PC-9 (cell line): ENCODE data around the gene FAM169A. TPM values are rescaled to one million over a fixed set of nuclear protein-coding genes. Genes with fewer than 3 reads are reported as not detected.
"Not testable (repeated sequence)": the region's sequence is repeated elsewhere in the genome, so short reads cannot be mapped to it uniquely, and the experiment has no call there.

Source experiments
- BruUV-seq: library from RNA; stranded (reverse); fragments of 400-500 nt; replicated peaks from 2 replicates; lab custom pipeline; 2021; lab: Mats Ljungman, UMichigan
- CTCF ChIA-PET: fragments of 300-600 bp; sonication (Branson Sonifier 250); formaldehyde crosslinking; loops from one replicate; lab custom pipeline; 2022; ENCODE audit warnings: antibody characterized with exemption; lab: Charles Lee
- POLR2A ChIA-PET: fragments of 300-600 bp; sonication (Branson Sonifier 250); formaldehyde crosslinking; loops from one replicate; lab custom pipeline; 2022; ENCODE audit warnings: antibody characterized with exemption; ENCODE audit not compliant: unreplicated experiment; lab: Charles Lee
- DNase-seq, 2 experiments: peaks; one replicate each; pipeline versions ENCODE4 v3.0.0 to v3.0.0-alpha.2; 2015 to 2022; ENCODE audit warnings: mixed read lengths in 1 of 2
- H2AFZ ChIP-seq: fragments of 200-600 bp; sonication (generic); 2 replicates; pipeline ENCODE4 v1.8.1; 2017; ENCODE audit warnings: antibody characterized with exemption
- H3F3A ChIP-seq: fragments of 200-600 bp; sonication (generic); 2 replicates; pipeline ENCODE4 v1.8.1; 2017; ENCODE audit warnings: antibody characterized with exemption, mild to moderate bottlenecking, low read depth; ENCODE audit not compliant: insufficient read depth
- H3K27ac ChIP-seq: fragments of 200-600 bp; sonication (generic); 2 replicates; pipeline ENCODE4 v1.6.1; 2016; ENCODE audit warnings: mixed run types
- H3K27me3 ChIP-seq: fragments of 200-600 bp; sonication (generic); 2 replicates; pipeline ENCODE4 v1.6.1; 2016; ENCODE audit warnings: low read depth, mixed run types; ENCODE audit not compliant: insufficient read depth
- H3K36me3 ChIP-seq: fragments of 200-600 bp; sonication (generic); 2 replicates; pipeline ENCODE4 v1.6.1; 2016; ENCODE audit warnings: low read depth, mixed run types
- H3K4me1 ChIP-seq: fragments of 200-600 bp; sonication (generic); replicated peaks from 2 replicates; pipeline ENCODE4 v1.6.1; 2016; ENCODE audit warnings: mixed run types; ENCODE audit not compliant: insufficient read depth
- H3K4me2 ChIP-seq: fragments of 200-600 bp; sonication (generic); 2 replicates; pipeline ENCODE4 v1.6.1; 2017; ENCODE audit warnings: mixed run types
- H3K4me3 ChIP-seq: fragments of 200-600 bp; sonication (generic); 2 replicates; pipeline ENCODE4 v1.6.1; 2016; ENCODE audit warnings: mixed run types
- H3K79me2 ChIP-seq: fragments of 200-600 bp; sonication (generic); 2 replicates; pipeline ENCODE4 v1.6.1; 2017; ENCODE audit warnings: low read depth, mixed run types
- H3K9me2 ChIP-seq: fragments of 200-600 bp; sonication (generic); 2 replicates; pipeline ENCODE4 v1.8.1; 2017; ENCODE audit warnings: mild to moderate bottlenecking; ENCODE audit not compliant: insufficient read depth
- H3K9me3 ChIP-seq: fragments of 200-600 bp; sonication (generic); 2 replicates; pipeline ENCODE4 v1.8.1; 2016; ENCODE audit warnings: low read depth; ENCODE audit not compliant: insufficient read depth
- H4K20me1 ChIP-seq: fragments of 200-600 bp; sonication (generic); 2 replicates; pipeline ENCODE4 v1.8.1; 2017; ENCODE audit not compliant: insufficient read depth
- CTCF ChIP-seq: fragments of 200-600 bp; sonication (generic); conservative IDR thresholded peaks from 2 replicates; pipeline ENCODE4 v1.6.1; 2017; ENCODE audit warnings: mixed run types, antibody characterized with exemption, mild to moderate bottlenecking, moderate library complexity
- EZH2 ChIP-seq: fragments of 200-600 bp; sonication (generic); IDR thresholded peaks from 2 replicates; pipeline ENCODE4 v1.8.0; 2017; ENCODE audit warnings: antibody characterized with exemption, low read depth
- intact Hi-C: fragments of 100-400 bp; cut with micrococcal nuclease; formaldehyde crosslinking; loops from one replicate; pipeline ENCODE4 v1.10.0; 2022; ENCODE audit not compliant: unreplicated experiment
- total RNA-seq: library from RNA; stranded (reverse); gene quantifications from 2 replicates; pipeline ENCODE4 v1.2.3, GENCODE V29; 2021

FAM169A gene
- total RNA-seq, 1 experiment from 2014 or later = 2.1 TPM

- TF ChIP-seq CTCF (no peak), EZH2 (no peak)
- ChIA-PET CTCF (no interaction called here), POLR2A (no interaction called here)
These were observed 65.0 kb downstream of the FAM169A start for GRCh38 chr5:74801197-74801596.

DNA sequence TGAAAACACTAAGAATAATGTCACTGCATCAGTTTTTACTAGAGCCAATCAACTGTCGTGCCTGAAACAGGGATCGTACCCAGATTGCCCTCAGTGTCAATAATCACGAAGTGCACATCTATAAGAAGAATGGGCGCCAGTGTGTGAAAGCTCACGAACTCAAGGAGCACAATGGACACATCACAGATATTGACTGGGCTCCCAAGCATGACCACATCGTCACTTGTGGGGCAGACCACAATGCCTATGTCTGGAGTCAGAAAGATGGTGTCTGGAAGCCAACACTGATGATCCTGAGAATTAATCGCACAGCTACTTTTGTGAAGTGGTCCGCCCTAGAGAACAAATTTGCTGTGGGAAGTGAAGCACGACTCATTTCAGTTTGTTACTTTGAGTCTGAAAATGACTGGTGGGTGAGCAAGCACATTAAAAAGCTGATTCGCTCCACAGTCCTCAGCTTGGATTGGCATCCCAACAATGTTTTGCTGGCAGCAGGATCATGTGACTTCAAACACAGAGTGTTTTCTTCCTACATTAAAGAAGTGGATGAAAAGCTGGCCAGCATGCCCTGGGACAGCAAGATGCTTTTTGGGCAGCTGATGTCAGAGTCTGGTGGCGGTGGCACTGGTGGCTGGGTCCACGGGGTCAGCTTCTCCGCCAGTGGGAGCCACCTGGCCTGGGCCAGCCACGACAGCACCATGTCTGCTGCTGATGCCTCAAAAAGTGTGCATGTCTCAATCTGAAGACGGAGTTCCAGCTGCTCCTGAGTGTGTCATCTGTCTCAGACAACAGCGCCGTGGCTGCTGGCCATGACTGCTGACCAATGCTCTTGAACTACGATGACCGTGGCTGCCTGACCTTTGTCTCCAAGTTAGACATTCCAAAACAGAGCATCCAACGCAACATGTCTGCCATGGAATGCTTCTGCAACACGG is 66.9 kb downstream of the FAM169A start:
- POLR2A ChIA-PET = interaction anchor here (0.6 kb wide), 1 partner anchor 32 kb away, joined by 3 read pairs; the partner anchor contains the start of gene GFM2
- no peak overlapping the region for H3K4me3 ChIP-seq
- no peaks in the 10 kb centered on the region for H3K9me2 ChIP-seq
- intact Hi-C loops = no loop called here
- no peaks in the 10 kb centered on the region for H3K36me3 ChIP-seq
- H3K27me3 ChIP-seq = no peaks in the 10 kb centered on the region
- no peak overlapping the region for H3K27ac ChIP-seq
- H3K4me1 ChIP-seq = no peaks in the 10 kb centered on the region
- no TSS peak for BruUV-seq
- CTCF ChIA-PET = interaction anchor here (0.6 kb wide), 1 partner anchor 12 kb away, joined by 21 read pairs; no protein-coding TSS in a partner anchor
- no peak for DNase-seq
- H2AFZ ChIP-seq = no peak overlapping the region
- no peak overlapping the region for H3K4me2 ChIP-seq
- no peaks in the 10 kb centered on the region for H3F3A ChIP-seq
- H3K79me2 ChIP-seq = no peaks in the 10 kb centered on the region
- no peaks in the 10 kb centered on the region for H4K20me1 ChIP-seq
- H3K9me3 ChIP-seq = no peaks in the 10 kb centered on the region
- no peak for TF ChIP-seq EZH2
- TF ChIP-seq CTCF = no peak

More at GRCh38 chr5:74801197-74801596, 65.0 kb downstream of the FAM169A start:
- no peaks in the 10 kb centered on the region for H3K4me1 ChIP-seq
- H2AFZ ChIP-seq = no peak overlapping the region
- no peak for DNase-seq
- H3K9me3 ChIP-seq = no peaks in the 10 kb centered on the region; the same call in 1 of the 2 replicates
- no peak overlapping the region for H3K27ac ChIP-seq
- H3K4me2 ChIP-seq = no peak overlapping the region
- BruUV-seq = no TSS peak
- H3K27me3 ChIP-seq = no peaks in the 10 kb centered on the region
- no peaks in the 10 kb centered on the region for H3K79me2 ChIP-seq
- intact Hi-C loops = no loop called here
- H3K36me3 ChIP-seq = no peaks in the 10 kb centered on the region
- no peaks in the 10 kb centered on the region for H4K20me1 ChIP-seq
- no peak overlapping the region for H3K4me3 ChIP-seq
- H3K9me2 ChIP-seq = 0 out of 2 replicates have a peak, but pooled peaks cover 4% of the 10 kb centered on the region
- H3F3A ChIP-seq = no peaks in the 10 kb centered on the region

DNA sequence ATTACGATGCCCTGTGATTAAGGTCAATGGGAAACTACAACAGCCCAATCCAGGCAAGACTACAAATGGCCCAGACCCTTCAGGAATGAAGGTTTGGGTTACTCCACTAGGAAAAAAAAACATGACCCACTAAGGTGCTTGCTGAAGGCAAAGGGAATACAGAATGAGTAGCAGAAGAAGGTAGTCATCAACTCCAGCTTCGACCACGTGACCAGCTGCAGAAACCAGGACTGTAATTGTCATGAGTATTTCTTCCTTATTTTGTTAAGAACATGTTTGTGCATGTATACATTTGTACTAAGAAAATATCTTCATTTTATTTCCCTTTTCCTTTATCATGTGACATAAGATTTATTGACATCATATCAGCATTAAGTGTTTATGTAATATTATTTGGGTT is 74.5 kb downstream of the FAM169A start:
- H3F3A ChIP-seq, CTCF ChIA-PET, intact Hi-C loops, H3K36me3 ChIP-seq, DNase-seq, BruUV-seq, H3K9me2 ChIP-seq, H4K20me1 ChIP-seq, POLR2A ChIA-PET, H3K4me1 ChIP-seq, H3K4me3 ChIP-seq, H3K27me3 ChIP-seq, H3K79me2 ChIP-seq, H2AFZ ChIP-seq, H3K9me3 ChIP-seq, H3K4me2 ChIP-seq, H3K27ac ChIP-seq: not testable (repeated sequence)
